GM18861 (cell line): Measurements from ENCODE around the gene OSTN.

ENCODE experiments used
- ATAC-seq: cut with Tn5 transposase; IDR thresholded peaks from one replicate; pipeline ENCODE4 v1.9.1; 2021; ENCODE audit not compliant: unreplicated experiment

The OSTN gene

DNA sequence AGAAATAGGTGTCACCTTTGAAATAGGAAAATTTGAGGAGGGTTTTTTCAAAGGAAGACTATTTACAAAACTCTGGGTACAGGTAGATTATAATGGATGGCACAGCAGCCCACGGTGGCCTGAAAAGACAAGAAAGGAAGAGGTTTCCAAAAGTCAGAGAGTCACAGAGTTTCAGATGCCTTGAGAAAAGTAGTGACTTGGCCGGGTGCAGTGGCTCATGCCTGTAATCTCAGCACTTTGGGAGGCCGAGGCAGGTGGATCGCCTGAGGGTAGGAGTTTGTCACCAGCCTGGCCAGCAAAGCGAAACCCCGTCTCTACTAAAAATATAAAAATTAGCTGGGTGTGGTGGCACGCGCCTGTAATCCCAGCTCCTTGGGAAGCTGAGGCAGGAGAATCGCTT, 35.2 kb downstream of the OSTN start:
- no peak for ATAC-seq

GRCh38 chr3:191235331-191236314, 36.6 kb downstream of the OSTN start:
- ATAC-seq = peak; percentile 99

DNA sequence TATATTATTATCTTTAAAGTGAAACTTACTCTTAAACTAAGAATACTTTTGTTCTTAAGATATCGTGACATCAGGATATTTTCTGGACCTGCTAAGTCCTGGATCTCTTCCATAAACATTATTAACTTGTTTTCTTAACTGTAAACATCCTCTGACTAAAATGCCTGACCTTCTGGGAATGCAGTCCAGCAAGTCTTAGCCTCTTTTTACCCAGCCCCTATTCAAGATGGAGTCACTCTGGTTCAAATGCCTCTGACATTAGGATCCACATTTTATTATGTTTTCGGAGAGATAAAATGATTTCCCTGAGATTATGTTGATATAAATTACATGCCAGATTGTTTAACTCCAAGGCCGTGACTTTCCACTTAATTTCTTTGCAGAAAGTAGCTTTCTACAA, 37.6 kb downstream of the OSTN start:
- no peak for ATAC-seq

GRCh38 chr3:191237047-191237882, 38.2 kb downstream of the OSTN start:
- ATAC-seq = no peak

- ATAC-seq = no peak
These were observed 39.3 kb downstream of the OSTN start for GRCh38 chr3:191238321-191238817.

- ATAC-seq = no peak
These were observed 40.5 kb downstream of the OSTN start for GRCh38 chr3:191239407-191240031.

DNA sequence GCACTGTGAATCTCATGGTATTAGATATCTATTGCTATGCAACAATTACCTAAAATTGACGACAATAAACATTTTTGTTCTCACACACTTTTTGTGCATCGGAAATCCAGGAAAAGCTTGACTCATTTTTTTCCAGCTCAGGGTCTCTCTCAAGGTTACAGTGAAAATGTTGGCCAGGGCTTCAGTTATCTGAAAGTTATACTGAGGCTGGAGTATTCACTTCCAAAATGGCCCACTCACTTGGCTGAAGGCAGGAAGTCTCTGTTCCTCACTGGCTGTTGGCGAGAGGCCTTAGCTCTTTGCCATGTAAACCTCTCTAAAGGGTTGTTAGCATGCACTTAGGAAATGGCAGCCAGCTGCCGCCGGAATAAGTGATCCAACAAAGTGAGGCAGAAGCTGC, 41.4 kb downstream of the OSTN start:
- no peak for ATAC-seq

GRCh38 chr3:191244242-191244867, 45.3 kb downstream of the OSTN start:
- peak; percentile 38 for ATAC-seq

DNA sequence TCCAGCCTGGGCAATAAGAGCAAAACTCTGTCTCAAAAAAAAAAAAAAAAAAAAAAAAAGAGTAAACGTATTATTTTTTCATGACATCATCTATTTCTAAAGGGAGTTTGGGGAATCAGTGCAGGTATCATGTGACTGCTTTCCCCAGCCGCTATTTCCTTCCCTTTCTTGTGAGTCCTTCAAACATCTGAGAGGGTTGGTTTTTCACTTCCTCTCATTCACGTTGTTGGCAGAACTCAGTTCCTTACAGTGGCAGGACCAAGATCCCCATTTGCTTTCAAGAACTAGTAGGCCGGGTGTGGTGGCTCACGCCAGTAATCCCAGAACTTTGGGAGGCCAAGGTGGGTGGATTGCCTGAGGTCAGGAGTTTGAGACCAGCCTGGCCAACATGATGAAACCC, 47.0 kb downstream of the OSTN start:
- ATAC-seq = peak; percentile 67

DNA sequence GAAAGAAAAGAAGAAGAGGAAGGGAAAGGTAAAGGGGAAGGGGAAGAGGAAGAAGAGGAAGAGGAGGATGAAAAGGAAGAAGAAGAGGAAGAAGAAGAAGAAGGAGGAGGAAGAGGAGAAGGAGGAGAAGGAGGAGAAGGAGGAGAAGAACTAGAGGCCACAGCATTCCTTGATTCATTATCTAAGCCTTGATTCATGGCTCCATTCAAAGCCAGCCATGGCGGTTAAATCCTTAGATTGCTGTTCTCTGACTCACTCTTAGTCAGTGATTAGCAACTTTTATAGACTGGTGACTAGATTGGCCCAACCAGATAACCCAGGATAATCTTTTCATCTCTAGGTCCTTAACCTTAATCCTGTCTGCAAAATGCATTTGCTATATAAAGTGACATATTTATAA, 47.6 kb downstream of the OSTN start:
- ATAC-seq = no peak

GRCh38 chr3:191253089-191253799, 54.2 kb downstream of the OSTN start:
- ATAC-seq = peak; percentile 28

- no peak for ATAC-seq
These were observed 55.2 kb downstream of the OSTN start for GRCh38 chr3:191254098-191254873.

- ATAC-seq = no peak
These were observed 56.1 kb downstream of the OSTN start for GRCh38 chr3:191255156-191255555.

DNA sequence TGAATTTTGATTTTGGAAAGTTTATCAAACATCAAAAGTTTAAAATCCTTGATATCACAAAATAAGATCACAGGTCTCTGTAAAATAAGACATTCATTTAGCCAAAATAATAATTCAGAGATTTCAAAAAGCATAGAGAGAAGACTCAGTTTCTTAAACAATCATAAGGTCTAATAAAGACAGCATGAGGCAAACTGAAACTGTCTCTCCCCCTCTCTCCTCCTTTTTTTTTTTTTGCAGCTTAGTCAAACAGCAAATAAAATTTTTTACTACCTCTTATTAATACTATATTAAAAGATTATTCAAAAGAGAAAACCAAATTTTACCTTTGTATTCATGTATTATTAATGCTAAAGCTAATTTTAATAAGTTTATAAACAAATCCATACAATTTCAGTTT, 57.4 kb downstream of the OSTN start:
- no peak for ATAC-seq

- ATAC-seq = no peak
These were observed 58.2 kb downstream of the OSTN start for GRCh38 chr3:191257286-191257685.

DNA sequence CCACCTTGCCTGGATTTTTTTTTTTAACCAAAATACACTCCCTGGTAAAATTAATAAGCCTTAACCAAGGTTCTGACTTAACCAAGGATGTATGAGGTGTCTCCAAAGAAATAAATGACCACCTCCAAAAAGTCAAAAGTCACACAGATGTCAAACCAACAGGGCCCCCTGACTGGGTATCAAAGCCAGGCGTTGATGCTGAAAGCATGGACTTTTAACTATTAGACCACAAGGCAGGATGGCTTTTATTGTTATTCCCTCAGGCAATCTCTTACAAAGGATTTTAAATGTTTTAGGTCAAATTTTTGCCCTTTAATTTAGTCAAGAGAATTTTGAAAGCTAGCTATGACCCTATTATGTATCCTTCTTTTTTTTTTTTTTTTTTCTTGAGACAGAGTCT, 60.4 kb downstream of the OSTN start:
- no peak for ATAC-seq

- no peak for ATAC-seq
These were observed 61.6 kb downstream of the OSTN start for GRCh38 chr3:191260431-191261303.

DNA sequence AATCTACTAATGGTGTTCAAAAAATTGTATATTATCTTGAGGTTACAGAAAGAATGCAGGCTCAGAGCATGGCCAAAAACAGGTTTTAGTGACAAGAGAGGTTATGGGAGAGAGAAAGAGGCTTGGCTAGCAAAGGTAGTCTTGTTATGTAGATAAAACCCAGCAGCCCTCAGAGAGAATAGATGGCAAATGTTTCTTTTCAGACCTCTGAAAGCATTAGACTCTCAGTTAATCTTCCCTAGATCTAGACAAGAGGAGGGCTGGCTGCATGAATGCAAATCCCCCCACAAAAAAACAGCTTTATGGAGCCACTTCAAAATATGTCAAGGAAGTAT, 62.2 kb downstream of the OSTN start:
- ATAC-seq = no peak

DNA sequence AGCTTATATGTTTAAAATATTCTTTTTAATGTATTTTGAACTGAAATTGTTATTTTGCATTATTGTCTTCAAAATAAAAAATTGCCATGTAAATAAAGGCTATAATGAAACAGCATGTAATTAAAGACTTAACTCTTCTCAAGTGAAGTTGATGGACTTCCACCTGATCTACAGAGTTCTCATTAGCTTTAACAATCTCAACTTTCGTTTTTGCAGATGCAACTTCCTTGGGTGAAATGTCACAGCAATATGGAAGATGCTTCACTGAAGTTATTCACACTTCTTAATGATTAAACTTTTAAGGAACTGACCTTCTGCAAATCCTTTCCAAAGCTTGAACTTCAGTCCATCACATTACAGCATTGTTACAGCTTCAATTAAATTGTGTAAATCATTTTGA, 63.6 kb downstream of the OSTN start:
- ATAC-seq = peak; percentile 84
